Neural progenitor cell (in vitro differentiated cells): ENCODE data around the gene ATE1. TPM values are rescaled to one million over a fixed set of nuclear protein-coding genes. Genes with fewer than 3 reads are reported as not detected.

Source experiments
- DNase-seq: peaks from one replicate; pipeline ENCODE4 v3.0.0-alpha.2; 2016; ENCODE audit warnings: low spot score
- H2AFZ ChIP-seq: fragments of 200-600 bp; sonication (generic); replicated peaks from 2 replicates; pipeline ENCODE4 v1.6.1; 2016; ENCODE audit warnings: antibody characterized with exemption
- H3F3A ChIP-seq: fragments of 200-600 bp; sonication (generic); 2 replicates; pipeline ENCODE4 v1.6.1; 2016; ENCODE audit warnings: antibody characterized with exemption, low read depth
- H3K27ac ChIP-seq: fragments of 200-600 bp; sonication (generic); 2 replicates; pipeline ENCODE4 v1.5.1; 2016; ENCODE audit warnings: mild to moderate bottlenecking
- H3K27me3 ChIP-seq: fragments of 200-600 bp; sonication (generic); 2 replicates; pipeline ENCODE4 v1.6.1; 2016; ENCODE audit warnings: mild to moderate bottlenecking, moderate library complexity
- H3K36me3 ChIP-seq: fragments of 200-600 bp; sonication (generic); 2 replicates; pipeline ENCODE4 v1.5.1; 2016
- H3K4me1 ChIP-seq: fragments of 200-600 bp; sonication (generic); 2 replicates; pipeline ENCODE4 v1.6.1; 2016; ENCODE audit warnings: mixed run types
- H3K4me2 ChIP-seq: fragments of 200-600 bp; sonication (generic); 2 replicates; pipeline ENCODE4 v1.6.1; 2016
- H3K4me3 ChIP-seq: fragments of 200-600 bp; sonication (generic); 2 replicates; pipeline ENCODE4 v1.5.1; 2016
- H3K79me2 ChIP-seq: fragments of 200-600 bp; sonication (generic); 2 replicates; pipeline ENCODE4 v1.6.1; 2016; ENCODE audit warnings: low read depth
- H3K9ac ChIP-seq: fragments of 200-600 bp; sonication (generic); 2 replicates; pipeline ENCODE4 v1.6.1; 2016
- H3K9me3 ChIP-seq: fragments of 200-600 bp; sonication (generic); 2 replicates; pipeline ENCODE4 v1.5.1; 2016; ENCODE audit warnings: low read depth
- H4K20me1 ChIP-seq: fragments of 200-600 bp; sonication (generic); 2 replicates; pipeline ENCODE4 v1.6.1; 2016; ENCODE audit warnings: low read depth
- H3K27ac Mint-ChIP-seq: 3 replicates; pipeline ENCODE4 v1.8.0; 2021; ENCODE audit warnings: mixed read lengths
- H3K27me3 Mint-ChIP-seq: 2 replicates; pipeline ENCODE4 v1.8.0; 2022; ENCODE audit warnings: low read depth, mild to moderate bottlenecking, inconsistent platforms, moderate library complexity, mixed read lengths; ENCODE audit not compliant: insufficient read depth
- H3K36me3 Mint-ChIP-seq: 3 replicates; pipeline ENCODE4 v1.8.0; 2021; ENCODE audit warnings: mixed read lengths
- H3K4me1 Mint-ChIP-seq: 3 replicates; pipeline ENCODE4 v1.8.0; 2021; ENCODE audit warnings: mixed read lengths
- H3K4me3 Mint-ChIP-seq: 3 replicates; pipeline ENCODE4 v1.8.0; 2021; ENCODE audit warnings: mild to moderate bottlenecking, moderate library complexity, mixed read lengths
- H3K9me3 Mint-ChIP-seq: 3 replicates; pipeline ENCODE4 v1.8.0; 2020; ENCODE audit warnings: mixed read lengths
- CTCF ChIP-seq: fragments of 200-600 bp; sonication (generic); IDR thresholded peaks from 2 replicates; pipeline ENCODE4 v1.5.1; 2017; ENCODE audit warnings: antibody characterized with exemption, mild to moderate bottlenecking
- EZH2 ChIP-seq: fragments of 200-600 bp; sonication (generic); IDR thresholded peaks from 2 replicates; pipeline ENCODE4 v1.6.1; 2017; ENCODE audit warnings: antibody characterized with exemption, mild to moderate bottlenecking, moderate library complexity
- EZH2phosphoT487 ChIP-seq: fragments of 200-600 bp; sonication (generic); IDR thresholded peaks from 2 replicates; pipeline ENCODE4 v1.6.1; 2017; ENCODE audit warnings: antibody characterized with exemption
- total RNA-seq: library from RNA; depleted of rRNA; stranded (reverse); fragments of >200 nt; gene quantifications from 2 replicates; pipeline ENCODE4 v1.2.3, GENCODE V29; 2015; ENCODE audit warnings: low replicate concordance

ATE1 gene
- total RNA-seq, 1 donor from 2014 or later, result 57.2 TPM

GRCh38 chr10:121736315-121737130, 191.3 kb downstream of the ATE1 start:
- H3K9me3 ChIP-seq, result no peaks in the 10 kb centered on the region
- no peak for DNase-seq
- no peak overlapping the region for H2AFZ ChIP-seq
- Mint-ChIP-seq H3K27ac (no peak overlapping the region), H3K4me1 (peaks cover 36% of the 10 kb centered on the region), H3K4me3 (no peak overlapping the region), H3K27me3 (peaks cover 13% of the 10 kb centered on the region), H3K9me3 (no peaks in the 10 kb centered on the region), H3K36me3 (peaks cover 4% of the 10 kb centered on the region)
- H3K4me3 ChIP-seq, result no peak overlapping the region
- no peaks in the 10 kb centered on the region for H4K20me1 ChIP-seq
- no peaks in the 10 kb centered on the region for H3K79me2 ChIP-seq
- peaks cover 14% of the 10 kb centered on the region for H3F3A ChIP-seq
- H3K4me2 ChIP-seq, result no peak overlapping the region
- H3K27ac ChIP-seq, result no peak overlapping the region
- H3K9ac ChIP-seq, result no peak overlapping the region
- no peaks in the 10 kb centered on the region for H3K36me3 ChIP-seq
- no peak for TF ChIP-seq EZH2
- TF ChIP-seq EZH2phosphoT487, result no peak
- no peak for TF ChIP-seq CTCF
- peaks cover 14% of the 10 kb centered on the region for H3K27me3 ChIP-seq
- peaks cover 22% of the 10 kb centered on the region for H3K4me1 ChIP-seq

- no peak overlapping the region for H2AFZ ChIP-seq
- no peaks in the 10 kb centered on the region for H3K36me3 ChIP-seq
- peaks cover 21% of the 10 kb centered on the region for H3K27me3 ChIP-seq
- no peak overlapping the region for H3K4me3 Mint-ChIP-seq
- H3K9ac ChIP-seq, result no peak overlapping the region
- H3K4me1 Mint-ChIP-seq, result peaks cover 42% of the 10 kb centered on the region
- no peaks in the 10 kb centered on the region for H3K9me3 Mint-ChIP-seq
- H3K4me2 ChIP-seq, result no peak overlapping the region
- no peak overlapping the region for H3K4me3 ChIP-seq
- peaks cover 22% of the 10 kb centered on the region for H3K4me1 ChIP-seq
- H3K27ac ChIP-seq, result no peak overlapping the region
- H3K9me3 ChIP-seq, result no peaks in the 10 kb centered on the region
- no peaks in the 10 kb centered on the region for H3K79me2 ChIP-seq
- H3F3A ChIP-seq, result peaks cover 14% of the 10 kb centered on the region
- peaks cover 13% of the 10 kb centered on the region for H3K27me3 Mint-ChIP-seq
- peak overlapping the region; percentile 57 for H3K27ac Mint-ChIP-seq
- TF ChIP-seq EZH2phosphoT487 (no peak), CTCF (no peak), EZH2 (no peak)
- H4K20me1 ChIP-seq, result no peaks in the 10 kb centered on the region
- DNase-seq, result no peak
- no peaks in the 10 kb centered on the region for H3K36me3 Mint-ChIP-seq
Observed at GRCh38 chr10:121735263-121735662, 192.6 kb downstream of the ATE1 start.

- peaks cover 21% of the 10 kb centered on the region for H3K27me3 ChIP-seq
- Mint-ChIP-seq H3K4me1 (peaks cover 42% of the 10 kb centered on the region), H3K27me3 (peaks cover 13% of the 10 kb centered on the region), H3K36me3 (no peaks in the 10 kb centered on the region), H3K9me3 (no peaks in the 10 kb centered on the region), H3K27ac (no peak overlapping the region), H3K4me3 (no peak overlapping the region)
- H3K4me3 ChIP-seq, result no peak overlapping the region
- H3K36me3 ChIP-seq, result no peaks in the 10 kb centered on the region
- peak; percentile 70 for DNase-seq
- peak overlapping the region; percentile 14 for H3K4me2 ChIP-seq
- TF ChIP-seq CTCF (peak; percentile 74), EZH2phosphoT487 (no peak)
- H3K79me2 ChIP-seq, result no peaks in the 10 kb centered on the region
- no peaks in the 10 kb centered on the region for H4K20me1 ChIP-seq
- H3K9ac ChIP-seq, result no peak overlapping the region
- H2AFZ ChIP-seq, result no peak overlapping the region
- H3F3A ChIP-seq, result peaks cover 14% of the 10 kb centered on the region
- no peak overlapping the region for H3K27ac ChIP-seq
- H3K4me1 ChIP-seq, result peaks cover 22% of the 10 kb centered on the region
- no peaks in the 10 kb centered on the region for H3K9me3 ChIP-seq
Observed at GRCh38 chr10:121734589-121735045, 193.2 kb downstream of the ATE1 start.
